Activated CD4-positive, CD25-positive, alpha-beta regulatory T cell treated with anti-CD3 and anti-CD28 coated beads, Interleukin-2, amount 50 U/mL, for 24 hours (primary cell): ENCODE data around the gene TP53AIP1.

ENCODE experiments used
- ATAC-seq, 2 donors: fragments of 150-1000 bp; cut with Tn5 transposase; one replicate each; pipeline ENCODE4 v1.10.0; 2021; ENCODE audit warnings: mild to moderate bottlenecking in 1 of 2, moderate library complexity in 1 of 2

Gene TP53AIP1, protein sequence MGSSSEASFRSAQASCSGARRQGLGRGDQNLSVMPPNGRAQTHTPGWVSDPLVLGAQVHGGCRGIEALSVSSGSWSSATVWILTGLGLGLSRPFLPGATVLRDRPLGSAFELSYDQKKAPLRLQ

DNA sequence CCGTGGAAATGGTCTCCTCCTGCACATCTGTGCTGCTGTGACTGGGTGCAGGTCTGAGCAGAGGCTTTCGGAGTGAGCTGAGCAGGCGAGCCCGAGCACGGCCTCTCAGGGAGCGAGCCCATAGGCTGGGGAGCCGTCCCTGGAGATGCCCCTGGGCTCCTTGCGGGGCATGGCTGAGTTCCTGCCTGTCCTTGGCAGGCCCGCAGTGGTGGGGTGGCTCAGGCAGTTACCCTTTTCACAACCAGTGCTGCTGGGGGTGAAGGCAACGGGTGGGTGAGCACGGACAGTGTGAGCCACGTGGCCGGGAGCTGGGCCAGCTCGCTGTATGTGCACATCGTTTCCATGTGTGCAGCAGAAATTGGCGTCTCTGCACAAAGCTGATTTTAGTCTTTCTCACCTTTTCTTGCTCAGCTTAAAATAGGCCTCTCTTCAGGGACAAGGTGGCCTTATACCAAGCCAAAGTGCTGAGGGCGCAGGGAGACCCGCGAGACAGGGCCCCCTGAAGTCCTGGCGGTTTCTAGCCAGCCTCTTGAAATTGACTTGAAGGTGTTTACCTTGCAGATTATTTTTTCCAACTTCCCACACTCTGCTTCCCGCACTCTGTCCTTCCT is at the start of gene TP53AIP1:
TP53AIP1 (minus strand) TSS at position 55 of the 611 bp plus-strand sequence. CDS start 5,053 bp downstream, outside the sequence.
- ATAC-seq, result no peak

DNA sequence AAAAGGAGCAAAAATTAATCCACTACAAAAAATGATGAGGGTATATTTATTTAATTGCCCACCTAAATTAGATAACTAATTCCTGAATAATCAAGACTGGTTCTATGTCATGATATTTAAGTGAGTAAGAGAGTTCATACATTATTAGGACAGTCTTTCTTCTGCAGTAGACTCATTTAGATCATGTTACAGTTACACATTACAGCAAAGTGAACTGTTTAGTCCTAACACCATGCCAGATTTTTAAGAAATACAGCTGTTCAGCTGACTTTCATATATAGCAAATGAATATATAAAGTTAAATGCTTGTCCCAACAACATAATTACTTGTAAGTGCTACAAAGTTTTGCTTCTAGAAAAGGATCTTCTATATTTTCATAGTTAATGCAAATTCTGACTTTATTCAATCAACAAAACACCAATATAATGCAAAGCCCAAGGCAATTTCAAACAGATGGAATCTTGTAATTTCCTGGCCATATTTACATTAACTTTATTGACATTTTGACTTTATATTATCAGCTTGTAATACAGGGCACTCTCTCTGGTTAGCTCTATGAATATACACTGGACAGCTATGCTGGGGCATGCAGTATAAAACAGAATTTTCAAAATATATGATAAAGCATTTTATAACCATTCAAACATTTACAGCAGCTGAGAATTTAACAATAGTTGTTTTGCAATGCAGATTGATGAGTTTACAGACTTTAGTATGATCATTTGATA is 45.7 kb upstream of the TP53AIP1 start:
- no peak for ATAC-seq

DNA sequence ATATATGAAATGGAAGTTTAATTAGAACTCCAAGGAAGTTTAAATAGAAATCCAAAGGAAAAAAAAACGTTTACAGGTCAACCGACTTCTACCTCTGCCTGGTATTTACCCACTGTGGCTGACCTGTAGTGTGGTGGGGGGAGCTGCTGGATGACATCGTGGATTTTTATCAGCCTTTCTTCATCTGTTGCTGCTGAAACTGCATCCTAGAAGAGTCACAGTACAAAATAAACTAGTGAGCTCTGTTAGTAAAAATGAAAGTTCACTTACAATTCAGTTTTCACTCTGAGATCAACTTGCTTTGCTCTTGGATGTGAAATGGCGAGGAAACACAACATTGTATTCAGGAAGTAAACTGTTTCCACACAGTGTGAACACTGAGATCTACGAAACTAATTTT is 43.2 kb upstream of the TP53AIP1 start:
- ATAC-seq, result no peak

DNA sequence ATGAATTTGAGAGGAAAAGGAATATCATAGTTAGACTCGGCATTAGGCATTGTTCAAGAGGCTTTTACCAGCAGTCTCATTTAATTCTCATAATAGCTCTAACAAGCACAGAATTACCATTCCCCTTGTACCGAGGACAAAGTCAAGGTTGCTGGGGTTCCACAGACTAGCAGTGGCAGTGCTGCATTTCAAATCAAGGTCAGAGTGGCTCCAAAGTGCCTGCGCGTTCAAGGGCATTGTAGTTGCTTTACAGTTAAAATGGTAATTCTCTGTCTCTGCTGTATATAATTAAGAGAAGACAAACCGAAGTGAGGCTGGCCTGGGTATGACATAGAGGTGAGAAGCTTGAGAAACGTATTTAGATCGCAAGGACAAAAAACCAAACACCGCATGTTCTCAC is 40.4 kb upstream of the TP53AIP1 start:
- ATAC-seq, result no peak

DNA sequence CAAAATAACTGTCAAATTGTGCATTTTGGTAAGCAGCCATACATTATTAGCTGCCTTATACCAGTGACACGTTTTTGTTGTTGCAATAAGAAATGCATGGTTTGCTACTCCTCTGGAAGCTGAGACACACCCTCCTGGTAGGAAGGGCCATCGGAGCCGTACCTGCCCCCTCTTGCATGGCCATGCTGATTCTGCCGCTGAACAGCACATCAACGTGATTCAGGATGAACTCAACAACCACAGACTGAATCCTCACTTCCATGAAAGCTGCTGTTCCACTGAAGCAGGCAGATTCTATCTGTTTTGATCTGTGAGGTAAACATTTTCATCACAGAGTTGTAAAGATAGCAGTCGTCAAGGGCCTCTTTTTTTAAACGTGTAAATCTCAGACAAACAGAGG is 38.6 kb upstream of the TP53AIP1 start:
- no peak for ATAC-seq

DNA sequence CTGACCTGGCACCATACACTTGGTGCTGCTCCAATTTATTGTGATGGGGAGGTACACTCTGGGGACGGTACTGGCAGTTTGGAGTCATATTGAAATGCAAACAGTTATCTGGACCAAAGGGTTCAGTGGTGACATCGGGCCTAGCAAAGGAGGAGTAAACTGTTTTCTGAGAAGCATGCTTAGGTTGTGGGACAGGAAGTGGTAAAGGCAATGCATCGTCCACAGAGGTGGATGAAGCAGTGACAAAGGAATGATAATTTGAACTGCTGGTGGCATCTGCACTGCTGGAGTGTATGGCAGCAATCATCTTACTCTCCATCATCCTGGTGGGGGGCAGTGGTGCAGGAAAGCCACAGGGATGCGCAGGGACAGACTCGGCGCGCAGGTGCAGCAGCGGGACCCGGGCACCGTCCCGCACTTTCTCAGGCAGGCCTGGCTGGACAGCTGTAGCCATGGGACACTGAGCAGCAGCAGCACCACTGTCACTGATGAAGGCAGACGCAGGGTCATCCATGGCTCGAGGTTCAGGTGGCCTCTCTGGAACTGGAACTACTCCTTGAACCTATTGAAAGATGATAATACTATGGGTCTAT is 28.0 kb upstream of the TP53AIP1 start:
- no peak for ATAC-seq

DNA sequence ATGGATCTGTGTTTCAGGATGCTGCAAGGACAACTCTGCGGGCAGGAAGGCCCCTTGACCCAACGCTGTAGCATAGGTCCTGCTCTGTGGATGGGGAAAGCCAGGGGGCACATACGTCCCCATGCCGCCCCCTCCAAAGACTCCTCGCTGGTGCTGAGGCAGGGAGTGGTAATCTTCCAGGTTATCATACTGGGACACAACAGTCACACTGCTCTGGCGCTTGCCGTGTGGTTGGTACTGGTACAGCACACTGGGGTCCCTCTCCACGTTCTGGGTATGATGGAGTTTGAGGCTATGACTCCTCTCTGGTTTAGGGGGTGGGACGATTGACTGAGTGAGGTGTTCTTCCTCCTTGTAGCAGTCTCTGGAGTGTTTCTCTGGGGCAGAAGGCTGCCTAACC is 26.2 kb upstream of the TP53AIP1 start:
- ATAC-seq, result no peak

DNA sequence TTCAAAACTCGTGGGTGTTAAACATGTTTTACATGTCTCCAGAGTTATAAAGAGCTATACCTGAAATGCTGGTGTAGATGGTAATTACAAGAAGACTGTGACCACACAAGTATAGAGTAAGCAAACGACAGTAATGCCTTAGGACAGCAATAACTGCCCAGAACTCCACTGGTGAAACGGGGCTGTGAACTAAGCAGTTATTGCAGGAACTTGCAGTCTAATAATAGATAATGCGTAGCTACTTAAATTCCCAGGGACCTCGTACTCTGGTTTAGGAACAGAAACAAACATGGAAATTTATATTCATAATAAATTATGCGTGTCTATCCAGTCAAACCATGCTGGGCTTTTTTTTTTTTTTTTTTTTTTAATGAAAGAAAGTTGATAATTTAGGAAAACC is 24.9 kb upstream of the TP53AIP1 start:
- ATAC-seq, result no peak

DNA sequence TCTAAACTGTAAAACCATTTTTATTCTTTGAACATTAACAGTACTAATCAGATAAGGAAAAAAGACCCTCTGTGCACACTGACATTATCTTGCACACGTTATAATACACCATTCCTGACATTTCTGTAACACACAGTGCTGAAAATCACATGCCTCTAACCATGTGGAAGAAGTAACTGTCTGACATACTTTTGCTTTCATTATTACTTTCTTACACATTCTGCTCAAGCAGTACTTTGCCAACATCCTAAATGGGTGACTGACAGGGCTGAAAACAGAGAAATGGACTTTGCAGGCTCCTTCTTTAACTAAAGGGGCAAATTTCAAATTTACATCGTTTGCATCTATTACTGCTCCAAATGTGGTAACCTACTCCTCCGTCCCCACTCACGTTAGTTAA is 22.8 kb upstream of the TP53AIP1 start:
- ATAC-seq, result peak; percentile 56 to 64

DNA sequence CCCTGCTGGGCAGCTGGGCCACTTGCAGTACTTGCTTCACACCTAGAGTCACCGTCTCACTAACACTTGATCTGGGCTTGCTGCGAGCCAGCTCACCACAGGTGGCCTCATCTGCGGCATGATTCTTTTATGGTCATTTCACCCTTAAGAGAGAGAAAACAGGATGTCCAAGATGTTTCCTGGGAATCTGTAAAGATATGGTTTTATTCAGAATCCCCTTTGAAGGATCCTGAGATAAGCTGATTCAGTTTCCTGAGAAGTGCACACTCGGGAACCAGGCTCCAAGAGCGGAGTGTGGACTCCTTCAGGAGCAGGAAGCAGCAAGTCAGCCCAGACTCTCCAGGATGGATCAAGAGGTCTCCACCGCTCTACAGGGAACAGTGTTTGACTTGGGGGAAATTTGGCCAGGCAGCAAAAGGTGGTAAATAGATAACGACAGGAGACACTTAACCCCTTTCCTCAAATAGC is 21.8 kb upstream of the TP53AIP1 start:
- ATAC-seq, result no peak

DNA sequence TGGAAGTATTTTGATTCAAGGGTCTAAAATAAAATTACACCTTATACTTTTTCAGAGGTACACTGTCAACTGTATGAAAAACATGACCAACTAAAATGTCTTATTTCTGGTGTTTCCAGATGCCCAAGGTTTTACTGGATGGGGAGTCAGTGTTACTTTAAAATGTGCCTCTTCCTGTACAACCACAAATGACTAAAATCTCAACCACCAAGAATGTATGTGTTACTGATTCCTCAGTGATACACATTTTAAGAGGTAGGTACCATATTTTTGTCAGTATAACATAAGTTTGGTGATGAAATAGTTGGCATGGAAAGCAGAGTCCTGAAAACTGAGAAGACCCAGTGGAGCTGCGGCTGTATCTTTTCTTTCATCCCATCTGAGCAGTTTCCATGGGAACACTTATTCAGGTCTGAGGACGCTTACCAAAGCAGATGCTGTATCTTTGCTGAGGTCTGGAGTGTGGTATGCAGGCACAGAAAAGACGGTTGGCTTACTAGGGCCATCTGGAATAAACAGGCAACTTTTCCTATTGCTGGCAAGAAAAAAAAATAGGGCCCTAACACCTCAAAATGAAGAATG is 21.2 kb upstream of the TP53AIP1 start:
- peak in 1 of 2 donors; percentile 43 for ATAC-seq

DNA sequence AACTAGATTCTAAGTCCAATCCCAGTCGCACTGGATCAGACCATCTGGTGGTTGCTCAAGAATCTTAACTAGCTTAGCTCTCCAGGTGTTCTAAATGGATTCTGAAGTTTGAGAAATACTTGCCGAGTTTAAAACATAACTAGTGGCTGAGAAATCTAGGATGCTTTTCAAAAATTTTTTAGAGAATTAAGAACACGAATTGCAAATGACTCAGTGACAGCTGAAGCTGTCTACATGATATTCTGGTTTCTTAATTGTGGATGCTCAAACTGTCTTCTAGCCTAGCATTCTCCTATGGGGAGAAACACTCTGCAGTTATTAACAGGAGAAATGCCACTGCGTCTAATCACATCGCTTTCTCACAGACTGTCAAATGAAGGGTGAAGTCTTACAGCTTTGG is 20.2 kb upstream of the TP53AIP1 start:
- ATAC-seq, result no peak

DNA sequence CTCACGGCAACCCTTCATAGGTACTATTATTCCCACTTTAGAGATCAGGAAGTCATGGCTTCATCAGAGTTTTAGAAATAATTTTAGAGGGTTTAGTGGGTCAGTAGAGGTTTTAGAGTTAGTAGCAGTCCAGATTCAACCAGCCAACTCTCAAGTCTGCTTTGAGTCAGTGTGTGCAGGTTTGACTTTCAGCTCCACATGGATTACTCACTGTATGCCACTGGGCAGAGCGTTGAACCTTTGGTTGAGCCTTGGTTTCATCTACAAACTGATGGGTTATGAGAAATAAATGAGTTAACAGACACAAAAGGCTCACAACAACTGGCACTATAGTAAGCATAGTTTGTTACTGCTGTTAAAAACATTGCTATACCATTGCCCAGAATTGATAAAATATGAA is 19.0 kb upstream of the TP53AIP1 start:
- ATAC-seq, result no peak

DNA sequence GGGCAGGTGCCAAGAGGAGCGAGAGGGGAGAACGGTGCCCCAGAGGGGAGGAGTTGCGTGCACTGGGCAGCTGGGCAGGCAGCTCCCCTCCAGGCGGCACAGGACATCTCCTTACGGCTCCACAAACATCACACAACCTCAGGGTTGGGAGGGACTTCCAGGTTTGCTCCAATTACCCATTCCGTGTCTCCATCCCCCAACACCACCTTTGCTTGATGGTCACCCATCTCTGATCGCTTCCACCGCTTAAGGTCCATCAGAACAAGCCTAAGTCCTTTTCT is 14.5 kb upstream of the TP53AIP1 start:
- ATAC-seq, result no peak

DNA sequence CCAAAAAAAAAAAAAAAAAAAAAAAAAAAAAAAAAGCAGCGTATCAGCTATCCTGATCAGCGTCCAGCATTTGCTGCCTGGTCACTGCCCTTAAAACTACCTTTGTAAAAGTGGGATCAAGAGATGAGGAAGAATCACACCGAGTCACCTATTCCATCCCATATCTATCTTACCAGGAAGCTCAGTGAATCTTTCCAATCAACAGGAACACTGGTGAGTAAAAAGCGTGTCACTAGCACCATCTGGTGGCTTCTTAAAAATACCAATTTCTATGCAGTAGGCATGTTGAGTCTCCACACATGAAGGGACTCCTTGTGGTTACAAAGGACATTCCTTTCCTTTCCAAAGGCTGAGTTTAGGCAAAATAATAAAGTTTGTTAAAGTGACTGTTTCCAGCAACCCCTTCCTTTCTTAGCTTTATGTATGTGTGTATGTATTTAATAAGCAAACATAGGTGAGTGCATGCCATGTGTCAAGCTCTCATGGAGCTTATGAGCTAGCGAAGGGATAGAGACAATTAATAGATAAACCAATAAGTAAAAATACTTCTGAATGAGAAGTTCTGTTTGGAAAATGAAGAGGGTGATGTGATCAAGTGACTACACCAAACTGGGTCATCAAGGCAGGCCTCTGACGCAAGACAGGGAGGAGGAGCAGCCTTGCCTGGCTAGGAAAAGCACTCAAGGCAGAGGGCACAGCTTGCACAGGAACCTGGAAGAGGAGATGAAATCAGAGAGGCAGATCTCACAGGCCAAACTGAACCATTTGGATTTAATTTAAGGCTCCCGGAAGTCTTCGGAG is 13.9 kb upstream of the TP53AIP1 start:
- no peak for ATAC-seq

DNA sequence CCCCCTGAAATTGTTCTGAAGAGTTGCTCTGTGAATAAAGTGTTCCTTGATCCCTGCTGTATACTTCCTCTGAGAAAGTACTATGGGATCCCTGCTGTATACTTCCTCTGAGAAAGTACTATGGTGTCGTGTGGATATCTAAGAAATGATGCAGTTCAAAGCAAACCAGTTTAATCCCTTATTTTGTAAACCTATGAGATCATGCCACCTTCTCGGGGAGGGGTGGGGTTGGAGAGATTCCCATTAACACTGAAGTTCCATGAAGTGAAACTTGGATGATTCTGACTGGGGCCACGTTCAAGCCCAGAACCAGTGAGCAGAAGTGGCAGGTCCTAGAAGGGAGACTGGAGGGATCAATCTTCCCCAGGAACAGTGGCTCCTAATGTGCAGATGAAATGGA is 13.0 kb upstream of the TP53AIP1 start:
- ATAC-seq, result no peak

DNA sequence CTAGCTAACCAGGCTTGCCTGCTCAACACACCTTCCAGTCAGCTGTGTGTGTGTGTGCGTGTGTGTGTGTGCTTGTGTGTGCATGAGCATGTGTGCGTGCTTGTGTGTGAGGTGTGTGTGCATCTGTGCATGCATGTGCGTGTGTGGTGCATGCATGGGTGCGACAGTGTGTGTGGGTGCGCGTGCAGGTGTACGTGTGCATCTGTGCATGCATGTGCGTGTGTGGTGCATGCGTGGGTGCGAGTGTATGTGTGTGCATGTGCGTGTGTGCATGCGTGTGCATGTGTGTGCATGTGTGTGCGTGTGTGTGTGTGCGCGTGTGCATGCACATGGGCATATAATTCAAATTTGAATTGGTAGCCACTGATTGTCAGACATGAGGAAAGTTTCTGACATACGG is 10.5 kb upstream of the TP53AIP1 start:
- ATAC-seq, result no peak

DNA sequence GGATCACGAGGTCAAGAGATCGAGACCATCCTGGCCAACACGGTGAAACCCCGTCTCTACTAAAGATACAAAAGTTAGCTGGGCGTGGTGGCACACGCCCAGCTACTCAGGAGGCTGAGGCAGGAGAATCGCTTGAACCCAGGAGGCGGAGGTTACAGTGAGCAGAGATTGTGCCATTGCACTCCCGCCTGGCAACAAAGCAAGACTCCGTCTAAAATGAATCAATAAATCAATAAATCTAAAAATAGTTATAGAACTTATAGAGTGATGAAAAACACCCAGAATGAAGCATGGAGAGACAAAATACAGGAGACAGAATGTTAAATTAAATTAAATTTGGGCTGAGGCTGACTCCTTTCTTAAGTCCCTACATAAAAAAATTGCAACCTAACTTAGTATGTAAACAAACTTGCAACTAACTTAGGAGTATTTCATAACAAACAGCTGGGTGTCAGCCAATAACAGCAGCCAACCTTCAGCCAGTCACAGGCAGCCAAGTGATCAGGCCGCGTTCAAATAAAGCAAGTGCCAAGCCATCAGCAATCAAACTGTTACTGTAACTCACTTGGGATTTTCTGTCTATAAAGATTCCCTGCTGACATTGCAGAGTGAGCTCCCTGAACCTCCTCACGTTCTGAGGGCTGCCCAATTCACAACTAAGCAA is 7.3 kb upstream of the TP53AIP1 start:
- no peak for ATAC-seq

DNA sequence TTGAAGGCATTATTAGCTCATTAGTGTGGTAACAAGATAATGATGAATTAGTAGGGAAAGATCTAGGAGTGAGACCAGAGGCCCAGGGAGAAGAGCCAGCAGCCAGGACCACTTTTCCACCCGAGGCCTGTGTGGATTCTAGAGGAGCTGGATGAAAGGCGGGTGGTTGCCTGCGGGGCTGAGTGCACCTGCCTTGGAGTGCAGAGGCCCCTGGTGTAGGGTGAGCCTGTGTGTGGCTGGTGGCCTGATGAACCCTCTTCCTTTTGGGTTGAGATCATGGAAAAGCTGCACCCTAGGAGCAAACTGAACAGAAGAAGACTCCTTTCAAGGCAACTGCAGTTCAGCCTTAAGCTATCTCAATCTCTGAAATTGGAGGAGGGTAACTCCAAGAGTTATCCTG is 5.9 kb upstream of the TP53AIP1 start:
- no peak for ATAC-seq

DNA sequence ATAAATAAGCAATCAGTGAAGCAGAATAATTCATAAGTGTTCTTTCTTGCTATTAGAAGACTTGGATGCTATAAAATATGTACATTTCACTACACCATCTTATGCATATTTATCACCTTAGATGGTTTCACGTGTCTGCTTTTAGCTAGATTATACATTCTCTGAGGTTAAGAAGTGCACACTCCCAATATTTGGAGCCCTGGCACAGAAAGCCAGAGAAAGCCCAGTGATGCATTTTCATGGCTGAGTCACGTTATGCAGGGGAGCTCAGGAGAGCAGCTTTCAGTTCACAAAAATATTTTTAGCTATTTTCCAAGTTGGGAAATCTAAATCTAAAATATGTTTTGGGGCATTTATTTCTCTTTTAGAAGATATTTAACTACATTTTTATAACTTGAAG is 5.1 kb upstream of the TP53AIP1 start:
- ATAC-seq, result no peak

DNA sequence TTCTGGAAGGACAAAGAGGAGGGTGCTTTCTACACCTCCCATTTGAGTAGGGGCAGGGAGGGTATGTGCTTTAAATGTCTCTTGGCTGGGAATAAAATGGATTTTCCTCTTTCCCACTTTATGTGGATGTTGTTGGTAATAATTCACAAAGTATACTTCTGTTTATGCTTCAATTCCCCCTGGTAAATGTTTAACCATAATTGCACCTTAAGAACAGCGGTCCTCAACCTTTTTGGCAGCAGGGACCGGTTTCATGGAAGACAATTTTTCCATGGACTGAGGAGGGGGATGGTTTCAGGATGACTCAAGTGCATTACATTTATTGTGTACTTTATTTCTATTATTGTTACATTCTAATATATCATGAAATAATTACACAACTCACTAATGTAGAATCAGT is 4.0 kb upstream of the TP53AIP1 start:
- no peak for ATAC-seq

DNA sequence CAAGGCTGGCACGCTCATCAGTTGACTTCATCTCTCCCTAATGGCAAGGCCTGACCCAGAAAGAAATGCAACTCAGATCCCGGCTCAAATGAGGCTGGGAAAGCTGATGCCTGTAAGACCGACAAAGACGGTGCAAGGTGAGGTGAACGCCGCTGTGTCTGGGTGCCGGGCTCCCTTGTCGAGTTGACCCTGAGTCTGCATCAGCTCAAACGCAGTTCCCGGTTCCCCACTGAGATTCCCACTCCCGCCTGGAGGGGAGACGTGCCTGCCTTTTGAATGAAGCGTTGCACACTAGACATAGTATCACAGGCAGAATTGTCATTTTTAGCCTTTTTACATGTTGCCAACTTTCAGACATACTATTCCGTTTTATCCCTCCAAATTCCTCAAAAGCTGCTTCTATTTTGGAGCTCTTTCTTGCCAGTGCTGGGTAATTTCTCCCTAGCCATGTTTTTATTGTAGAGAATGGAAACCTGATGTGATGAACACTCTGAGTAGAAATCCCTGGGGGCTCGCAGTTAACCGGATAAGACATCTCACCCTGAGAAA is 831 bp upstream of the TP53AIP1 start:
- ATAC-seq, result no peak
